HG03196 (cell line): ENCODE results near the gene EPHA5.

Experiments used
- ATAC-seq: cut with Tn5 transposase; IDR thresholded peaks from one replicate; pipeline ENCODE4 v1.9.1; 2021; ENCODE audit not compliant: unreplicated experiment

EPHA5 gene

DNA sequence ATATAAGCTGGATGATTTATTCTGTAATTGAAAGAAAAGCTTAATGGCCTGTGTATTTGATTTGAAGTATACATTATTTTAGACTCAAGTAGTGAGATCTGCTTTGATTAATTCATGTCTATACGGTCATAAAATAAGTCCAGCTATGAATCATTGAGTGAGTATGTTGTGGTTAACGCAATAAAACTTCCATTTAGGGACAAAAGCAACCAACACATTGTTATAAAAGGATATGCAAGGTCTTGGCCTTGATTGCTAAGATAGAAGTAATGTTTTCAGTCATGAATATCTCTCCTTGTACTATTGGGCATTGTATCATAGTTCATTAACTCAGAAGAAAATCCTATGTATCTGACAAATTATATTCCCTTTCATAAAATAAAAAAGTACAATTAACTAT, 162.1 kb downstream of the EPHA5 start:
- no peak for ATAC-seq

DNA sequence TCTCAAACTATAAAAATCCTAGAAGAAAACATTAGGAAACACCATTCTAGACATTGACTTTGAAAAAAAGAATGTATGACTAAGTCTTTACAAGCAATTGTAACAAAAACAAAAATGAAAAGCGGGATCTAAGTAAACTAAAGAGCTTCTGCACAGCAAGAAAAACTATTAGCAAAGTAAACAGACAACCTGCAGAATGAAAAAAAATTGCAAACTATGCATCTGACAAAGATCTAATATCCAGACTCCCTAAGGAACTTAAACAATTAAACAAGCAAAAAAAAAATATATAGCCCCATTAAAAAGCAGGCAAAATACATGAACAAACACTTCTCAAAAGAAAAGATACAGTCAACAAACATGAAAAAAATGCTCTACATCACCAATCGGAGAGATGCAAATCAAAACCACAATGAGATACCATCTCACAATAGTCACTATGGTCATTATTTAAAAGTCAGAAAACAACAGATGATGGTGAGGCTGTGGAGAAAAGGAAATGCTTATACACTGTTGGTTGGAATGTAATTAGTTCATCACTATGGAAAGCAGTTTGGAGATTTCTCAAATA, 168.1 kb downstream of the EPHA5 start:
- ATAC-seq = no peak

DNA sequence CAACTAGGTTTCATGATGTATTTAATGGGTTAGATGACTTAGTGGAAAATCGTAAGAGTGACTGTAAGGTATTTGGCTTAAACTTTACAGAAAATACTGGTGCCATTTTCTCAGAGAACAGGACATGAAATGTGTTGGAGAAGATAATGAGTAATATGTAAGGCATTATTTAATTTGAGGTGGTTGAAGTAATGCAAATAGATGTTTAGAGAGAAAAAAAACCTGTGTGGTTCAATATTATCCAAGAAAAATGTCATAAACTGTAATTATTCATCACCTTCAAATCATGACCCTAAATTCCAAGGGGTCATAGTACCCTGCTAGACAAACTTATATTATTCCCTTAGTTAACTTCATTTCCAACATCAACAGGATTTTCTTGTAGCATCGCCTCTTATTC, 171.7 kb downstream of the EPHA5 start:
- ATAC-seq = no peak

DNA sequence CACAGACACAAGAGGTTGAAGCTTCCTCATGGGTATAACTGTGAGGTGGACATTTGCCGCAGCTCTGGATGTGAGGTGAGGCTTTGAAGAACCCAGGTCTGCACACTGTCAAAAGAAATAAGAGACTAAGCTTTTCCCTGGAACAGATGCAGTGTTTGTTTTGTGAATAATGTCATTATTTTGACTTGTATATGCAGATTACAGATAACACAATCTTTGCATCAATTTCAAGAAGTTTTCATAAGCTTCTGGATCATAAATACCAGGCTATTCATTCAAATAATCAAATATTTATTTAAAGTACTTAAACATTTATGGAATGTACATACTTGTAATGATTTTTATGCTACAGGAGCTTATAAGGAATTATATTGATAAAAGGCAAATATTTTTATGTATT, 174.8 kb downstream of the EPHA5 start:
- ATAC-seq = no peak

DNA sequence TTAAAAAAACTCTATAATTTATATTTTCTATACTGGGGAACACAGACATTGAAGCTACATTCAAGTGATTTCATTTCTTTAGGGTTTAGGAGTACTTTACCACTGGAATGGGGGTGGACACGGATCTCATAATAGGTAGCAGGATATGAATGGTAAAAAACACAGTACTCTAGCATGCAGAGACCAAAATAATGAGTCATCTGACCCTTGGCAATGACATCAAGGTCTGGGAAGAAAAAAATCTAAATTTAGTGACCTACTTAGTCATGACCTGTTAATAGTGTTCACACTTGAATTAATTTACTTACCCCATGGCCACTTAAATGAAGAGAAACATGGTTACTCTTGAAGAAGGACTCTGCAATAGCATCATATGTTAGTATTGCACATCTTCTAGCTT, 187.9 kb downstream of the EPHA5 start:
- ATAC-seq = no peak

DNA sequence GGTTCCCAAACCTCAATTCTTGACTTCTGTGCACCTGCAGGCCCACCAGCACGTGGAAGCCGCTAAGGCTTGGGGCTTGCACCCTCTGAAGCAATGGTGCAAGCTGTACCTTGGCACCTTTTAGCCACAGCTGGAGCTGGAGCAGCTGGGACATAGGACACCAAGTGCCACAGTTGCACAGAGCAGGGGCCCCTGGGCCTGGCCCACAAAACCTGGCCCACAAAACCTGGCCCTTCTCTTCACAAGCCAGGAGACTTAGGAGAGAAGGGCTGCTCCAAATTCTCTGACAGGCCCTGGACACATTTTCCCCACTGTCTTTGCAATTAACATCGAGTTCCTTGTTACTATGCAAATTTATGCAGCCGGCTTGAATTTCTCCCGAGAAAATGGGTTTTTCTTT, 197.8 kb downstream of the EPHA5 start:
- no peak for ATAC-seq

DNA sequence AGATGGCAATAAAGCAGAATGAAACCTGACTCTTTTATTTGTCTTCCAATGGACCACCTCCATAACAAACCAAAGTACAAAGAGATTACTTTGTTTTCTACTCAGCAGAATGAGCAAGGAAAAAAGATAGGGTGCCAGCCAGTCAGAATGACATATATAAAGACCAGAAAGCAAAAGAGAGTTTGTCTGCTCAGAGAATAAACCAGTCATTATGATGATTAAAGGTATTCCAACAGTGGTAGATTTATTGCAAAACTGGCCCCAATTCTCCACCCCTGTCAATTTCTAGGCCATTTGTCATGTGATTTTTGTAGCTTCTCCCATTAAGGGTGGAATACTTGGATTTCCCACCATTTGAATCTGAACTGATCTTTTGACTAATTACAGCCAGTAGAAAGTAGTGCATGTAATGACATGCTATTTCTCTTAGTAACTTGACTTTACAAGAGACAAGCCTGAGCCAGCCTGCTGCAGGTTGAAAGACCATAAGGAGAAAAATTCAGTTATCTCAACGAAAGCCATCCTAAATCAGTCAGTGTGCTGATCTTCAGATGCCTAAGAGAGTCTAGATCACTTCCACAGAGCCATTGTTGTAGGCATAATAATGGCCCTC, 203.1 kb downstream of the EPHA5 start:
- ATAC-seq = no peak

DNA sequence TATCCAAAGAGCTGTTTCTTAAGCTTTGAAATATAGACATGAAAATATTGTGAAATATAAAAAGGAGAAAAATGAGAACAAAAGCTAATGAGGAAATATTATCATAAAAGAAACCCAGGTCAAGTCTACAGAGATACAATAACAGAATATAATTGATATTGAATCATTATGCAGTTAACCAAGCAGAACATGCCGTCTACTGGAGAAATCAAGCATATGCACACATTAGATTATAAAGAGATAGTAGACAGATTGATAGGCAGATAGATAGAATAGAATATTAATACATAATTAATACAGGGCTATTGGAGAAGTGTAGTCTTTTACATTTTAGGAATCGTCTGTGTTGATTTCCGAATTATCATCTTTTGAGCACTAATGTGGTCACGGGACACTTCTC, 208.5 kb downstream of the EPHA5 start:
- no peak for ATAC-seq

DNA sequence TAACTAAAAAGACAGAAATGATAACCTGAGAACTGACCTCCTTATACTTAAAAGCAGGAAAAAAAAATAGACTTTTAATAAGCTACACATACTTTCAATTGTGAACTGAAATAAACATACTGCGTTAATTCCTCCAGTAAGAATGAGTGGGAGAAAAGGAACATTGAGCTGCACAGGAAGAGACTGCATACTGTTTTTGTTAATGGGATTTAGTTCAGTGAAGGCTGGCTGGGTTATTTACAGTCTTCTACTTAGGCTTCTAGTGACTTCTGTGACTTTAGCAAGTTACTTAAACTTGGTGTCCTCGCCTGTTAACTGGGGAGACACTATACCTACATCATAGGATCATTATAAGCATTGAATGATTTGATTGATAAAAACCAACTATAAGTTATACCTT, 213.3 kb downstream of the EPHA5 start:
- ATAC-seq = no peak

DNA sequence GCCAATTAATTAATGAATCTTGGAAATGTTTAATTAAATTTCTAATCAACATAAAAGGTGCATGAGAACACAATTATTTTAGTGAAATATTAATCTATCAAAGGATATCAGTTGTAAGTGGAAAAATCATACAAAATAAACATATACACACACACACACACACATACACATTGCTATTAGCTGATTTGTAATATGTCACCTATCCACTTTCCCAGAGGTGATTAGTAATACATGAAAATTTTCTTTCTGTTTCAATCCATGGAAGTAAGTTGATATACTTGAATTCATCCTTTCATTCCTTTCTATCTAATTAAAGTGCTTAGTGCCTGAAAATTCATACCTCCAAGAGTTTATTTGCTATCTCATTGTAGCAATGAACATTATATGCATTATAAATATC, 213.7 kb downstream of the EPHA5 start:
- ATAC-seq = no peak

DNA sequence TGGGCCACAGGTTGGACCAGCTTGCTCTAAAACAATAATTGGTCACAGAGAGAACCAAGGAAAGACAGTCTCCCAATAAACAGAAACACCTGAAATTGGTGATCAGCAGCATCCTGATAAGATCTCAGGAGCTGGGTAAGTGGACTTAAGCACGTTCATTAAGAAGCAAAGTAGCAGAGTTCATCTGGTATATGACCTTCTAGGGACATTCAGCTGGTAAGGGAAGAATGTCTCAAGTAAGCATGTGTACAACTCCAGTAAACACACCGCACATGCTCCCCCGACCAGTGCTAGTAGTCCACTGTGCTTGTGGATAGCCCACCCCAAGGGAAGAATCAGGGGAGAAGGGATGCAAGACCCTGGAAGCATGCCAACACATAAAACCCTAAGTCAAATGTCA, 216.9 kb downstream of the EPHA5 start:
- no peak for ATAC-seq

DNA sequence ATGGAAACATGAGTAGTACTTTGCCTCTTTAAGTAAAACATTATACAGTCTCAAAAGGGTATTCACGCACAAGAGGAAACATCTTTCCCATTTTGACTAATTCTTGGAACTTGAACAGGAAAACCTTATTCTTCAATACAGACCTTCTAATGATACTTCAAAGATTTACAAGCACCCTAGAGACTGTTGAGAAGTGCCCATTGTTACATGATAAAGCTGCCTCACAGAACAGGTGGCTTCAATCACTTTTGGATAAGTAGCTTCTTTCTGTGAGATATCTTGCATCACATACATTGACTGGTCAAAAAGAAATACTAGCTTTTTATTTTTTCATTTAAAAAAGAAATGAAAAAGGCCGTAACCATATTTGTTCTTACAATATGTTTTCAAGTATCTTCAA, 219.4 kb downstream of the EPHA5 start:
- ATAC-seq = no peak

DNA sequence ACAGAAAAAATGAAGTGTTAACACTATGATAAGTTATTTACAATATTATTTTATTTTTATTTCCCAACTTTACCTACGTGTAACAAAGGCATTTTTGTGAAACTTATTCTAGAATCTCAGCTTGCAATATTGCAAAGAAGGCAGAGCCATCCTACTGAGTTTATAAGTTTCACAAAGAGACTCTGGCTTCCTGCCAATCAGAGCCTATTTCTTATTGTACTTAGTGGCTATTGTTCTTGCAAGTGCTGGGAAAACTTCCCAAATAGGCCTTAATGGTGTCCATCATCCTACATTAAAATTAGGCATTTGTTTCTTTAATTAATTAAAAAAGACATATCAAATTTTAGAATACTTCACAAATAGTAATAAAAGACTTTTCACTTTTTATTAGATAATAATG, 233.2 kb downstream of the EPHA5 start:
- no peak for ATAC-seq

DNA sequence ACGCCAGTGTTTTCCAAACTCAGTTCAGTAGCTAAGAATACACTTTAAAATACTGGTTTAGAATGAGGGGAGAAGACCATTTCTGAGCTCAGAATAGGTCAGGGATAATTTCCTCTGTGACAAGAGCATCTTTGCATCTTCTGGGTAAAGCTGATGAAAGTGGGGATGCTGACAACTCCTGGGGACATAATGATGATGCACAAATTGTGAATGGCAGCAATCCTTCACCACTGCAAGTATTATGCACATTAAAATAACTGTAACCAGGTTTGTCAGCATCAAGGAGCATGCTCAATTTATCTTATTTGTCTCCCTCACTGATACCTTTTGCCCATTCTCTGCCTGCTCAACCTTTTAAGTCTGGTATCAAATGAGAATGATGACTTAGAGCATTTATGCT, 248.2 kb downstream of the EPHA5 start:
- no peak for ATAC-seq

DNA sequence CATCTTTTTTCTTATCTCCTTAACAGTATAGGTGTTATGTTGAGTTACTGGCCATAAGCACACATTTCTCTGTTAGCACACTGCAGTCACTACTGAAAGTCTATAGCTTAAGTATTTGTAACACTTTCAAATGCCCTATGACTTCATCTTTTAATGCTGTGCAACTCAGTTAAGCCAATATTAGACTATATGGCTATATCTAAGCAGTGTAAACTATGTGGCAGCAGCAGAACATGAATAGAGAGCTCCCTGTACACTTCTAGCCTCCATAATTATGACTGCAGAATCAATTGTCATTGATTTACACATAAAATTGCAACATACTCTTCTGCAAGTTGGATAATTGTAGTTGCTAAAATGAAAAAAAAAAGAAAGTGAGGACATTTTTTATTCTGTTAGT, 250.3 kb downstream of the EPHA5 start:
- ATAC-seq = no peak

DNA sequence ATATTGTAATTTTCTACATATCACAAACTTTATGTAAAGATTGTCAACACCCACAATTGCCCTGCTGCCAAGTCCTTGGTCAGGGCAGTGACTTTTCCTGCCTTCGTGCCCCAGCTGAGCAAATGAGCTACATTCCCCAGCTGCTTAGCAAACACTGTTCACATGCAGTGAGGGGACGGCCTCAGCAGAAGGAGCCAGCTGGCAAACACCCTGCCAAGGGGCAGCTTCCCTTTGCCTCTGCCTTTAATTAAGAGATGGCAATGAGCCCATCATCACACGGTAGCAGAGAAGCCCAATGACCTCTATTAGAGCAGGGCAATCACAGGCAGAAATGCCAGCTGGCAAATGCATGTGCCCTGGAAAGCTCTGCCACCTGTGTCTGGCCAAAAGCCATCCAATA, 253.4 kb downstream of the EPHA5 start:
- ATAC-seq = no peak

DNA sequence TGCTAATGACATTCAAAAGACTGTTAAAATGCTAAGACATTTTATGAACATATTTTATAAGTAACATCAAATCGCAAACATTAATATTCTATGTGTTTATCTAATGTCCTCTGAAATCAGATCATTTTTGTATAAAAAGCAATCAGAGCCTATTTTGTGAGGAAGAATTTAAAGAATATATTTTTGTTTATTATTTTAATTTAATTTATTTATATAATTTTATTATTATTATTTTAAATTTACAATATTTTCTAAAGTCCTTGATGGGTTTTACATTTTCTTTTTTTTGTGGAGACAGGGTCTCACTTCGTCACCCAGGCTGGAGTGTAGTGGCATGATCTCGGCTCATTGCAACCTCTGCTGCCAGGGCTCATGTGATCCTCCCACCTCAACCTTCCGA, 262.8 kb downstream of the EPHA5 start:
- ATAC-seq = no peak

DNA sequence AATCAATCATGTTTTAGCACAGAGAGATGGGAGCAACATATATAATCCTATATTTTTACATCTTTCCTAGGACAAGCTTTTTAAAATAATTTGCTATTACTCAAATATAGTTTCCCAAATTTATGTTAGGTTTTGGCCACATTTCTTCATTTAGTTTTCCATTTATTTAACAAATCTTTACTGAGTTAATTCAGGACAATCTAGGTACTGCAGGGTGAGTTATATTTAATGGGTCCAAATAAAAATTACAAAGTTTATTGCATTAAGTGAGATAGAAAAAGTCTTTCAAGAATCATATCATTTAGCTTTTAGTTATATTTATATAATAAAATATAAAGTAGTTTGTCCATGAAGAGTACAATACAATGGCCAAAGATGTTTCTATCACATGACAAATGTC, 269.2 kb downstream of the EPHA5 start:
- ATAC-seq = no peak

DNA sequence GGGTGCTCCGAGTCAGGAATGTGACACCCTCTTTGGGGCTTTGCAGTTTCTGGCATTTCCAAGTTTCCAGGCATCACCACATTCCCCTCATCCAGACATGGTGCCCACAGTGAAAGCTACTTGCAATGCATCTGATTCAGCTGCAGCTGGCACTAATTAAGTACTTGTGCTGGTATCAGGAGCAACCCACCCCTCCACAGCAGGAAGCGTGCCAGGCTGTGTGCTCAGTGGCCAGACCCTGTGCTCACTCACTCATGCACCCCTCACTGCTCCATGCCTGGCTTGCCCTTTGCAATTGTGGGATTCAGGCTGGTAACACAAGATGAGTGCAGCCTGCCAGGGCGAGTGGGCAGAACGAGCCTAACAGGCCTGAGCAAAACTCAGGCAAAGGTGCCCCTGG, 271.2 kb downstream of the EPHA5 start:
- ATAC-seq = no peak

DNA sequence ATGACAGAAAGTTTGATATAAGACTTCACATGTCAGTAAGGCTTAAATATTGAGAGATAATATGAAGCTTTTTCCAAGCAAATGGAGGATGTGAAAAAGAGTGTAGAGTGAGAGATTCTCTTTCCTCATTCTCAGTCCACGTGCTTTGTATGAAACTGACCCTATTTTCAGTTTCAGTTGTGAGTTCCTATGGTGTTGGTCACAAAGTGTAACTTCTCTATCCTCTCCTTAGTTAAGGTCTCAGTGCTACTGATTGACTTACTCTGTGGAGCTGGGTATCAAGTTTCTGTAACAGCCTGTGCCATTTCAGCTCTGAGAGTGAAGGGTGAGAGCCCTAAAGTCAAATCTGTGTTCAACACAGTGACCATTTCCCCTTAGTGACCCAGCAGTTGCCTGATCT, 277.2 kb downstream of the EPHA5 start:
- ATAC-seq = no peak

DNA sequence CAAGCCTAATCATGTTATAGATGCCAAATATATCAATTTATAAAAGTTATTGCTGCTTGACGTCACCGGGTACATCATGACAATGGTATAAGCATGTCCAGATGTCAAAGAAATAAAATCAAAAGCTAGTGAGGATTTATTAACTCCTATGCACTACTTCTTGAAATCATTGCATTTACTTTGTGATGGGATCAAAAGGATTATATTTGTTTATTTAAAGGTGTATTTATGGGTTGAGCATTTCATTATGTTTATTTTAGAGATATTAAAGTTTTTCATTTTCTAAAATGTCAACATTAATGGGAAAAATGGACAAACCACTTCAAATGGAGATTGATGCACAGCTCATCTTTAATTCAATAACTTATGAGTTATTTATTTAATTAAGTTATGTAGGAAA, 277.8 kb downstream of the EPHA5 start:
- ATAC-seq = no peak

DNA sequence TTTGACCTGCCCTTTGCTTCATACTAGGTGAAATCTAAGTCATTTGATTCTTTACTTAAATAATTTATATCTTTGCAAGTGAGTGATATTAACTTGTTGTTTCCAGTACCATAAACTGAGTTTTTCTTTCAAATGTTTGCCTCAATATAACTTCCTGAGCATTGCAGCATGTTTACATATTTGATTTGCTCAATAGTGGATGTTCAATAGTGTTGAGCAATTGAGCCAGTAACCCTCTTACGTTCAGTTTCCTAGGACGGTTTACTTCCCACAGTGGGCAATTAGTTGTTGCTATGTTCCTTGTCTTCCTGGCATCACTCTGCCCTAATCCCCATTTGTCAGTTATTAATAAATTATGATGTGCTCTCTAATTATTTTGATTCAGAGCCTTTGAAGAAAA, 278.5 kb downstream of the EPHA5 start:
- no peak for ATAC-seq

DNA sequence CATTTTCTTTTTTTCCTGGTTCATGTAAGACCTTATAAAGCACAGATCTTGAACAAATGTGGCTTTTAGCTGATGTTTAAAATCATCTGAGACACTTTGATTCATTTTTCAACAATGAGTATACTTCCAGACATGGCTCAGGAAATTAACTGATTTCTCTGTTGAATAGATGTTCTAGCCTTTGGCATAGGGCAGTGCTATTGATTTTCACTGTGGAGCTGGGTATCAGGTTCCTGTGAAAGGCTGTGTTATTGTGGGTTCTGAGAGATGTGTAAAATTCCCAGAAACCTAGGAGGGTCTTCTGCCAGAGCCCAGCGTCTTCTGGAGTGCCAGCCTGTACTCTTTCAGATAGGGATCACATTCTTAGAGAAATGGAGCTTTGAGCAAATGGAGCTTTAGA, 278.9 kb downstream of the EPHA5 start:
- no peak for ATAC-seq
